Measurements from ENCODE around the gene GHDC. TPM values are rescaled to one million over a fixed set of nuclear protein-coding genes. Genes with fewer than 3 reads are reported as not detected.
"Not testable (repeated sequence)": the region's sequence is repeated elsewhere in the genome, so short reads cannot be mapped to it uniquely, and the experiment has no call there.

Gene GHDC
- total RNA-seq, 1 donor from 2014 or later = 14.3 TPM

GRCh38 chr17:42159796-42160530, 34.3 kb downstream of the GHDC start:
- no peak for DNase-seq (ENCODE audit: extremely low read depth, low read depth, low spot score)

GRCh38 chr17:42155614-42156045, 38.7 kb downstream of the GHDC start:
- no peak for DNase-seq (ENCODE audit: extremely low read depth, low read depth, low spot score)

DNA sequence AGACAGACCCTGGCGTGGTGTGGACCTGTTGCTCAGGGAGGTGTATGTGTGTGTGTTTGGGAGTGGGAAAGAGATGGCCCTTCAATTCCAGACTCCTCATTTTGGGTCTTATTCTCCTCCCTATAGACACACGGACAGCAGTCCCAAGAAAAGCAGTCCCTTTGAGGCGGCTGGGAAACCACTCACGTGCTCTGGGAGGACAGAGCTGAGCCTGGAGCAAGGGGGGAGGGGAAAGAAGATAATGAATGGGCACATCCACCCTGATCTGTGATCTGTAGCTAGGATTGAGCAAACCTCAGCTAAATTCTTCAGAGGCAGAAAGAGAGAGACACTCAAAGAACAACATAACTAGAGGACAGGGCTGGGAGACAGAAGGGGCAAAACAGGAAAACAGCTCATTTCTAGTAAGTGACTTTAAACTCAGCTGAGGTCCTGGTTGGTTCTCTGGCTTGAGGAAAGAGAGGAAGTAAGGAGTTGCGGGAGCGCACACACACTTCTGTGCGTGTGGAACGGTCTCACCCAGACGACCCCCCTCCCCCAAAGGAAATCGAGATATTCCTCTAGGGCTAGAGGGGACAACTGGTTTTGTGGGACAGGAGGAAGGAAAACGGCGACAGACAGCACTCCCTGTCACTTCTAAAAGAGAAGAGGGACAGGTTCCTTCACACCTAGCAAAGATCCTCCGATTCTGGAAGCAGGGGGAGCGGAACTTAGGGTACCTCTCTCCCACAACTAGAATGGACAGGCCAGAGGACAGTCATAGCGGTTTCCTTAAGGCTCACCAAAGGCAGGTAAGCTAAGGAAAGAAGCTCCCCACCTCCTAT, 40.2 kb downstream of the GHDC start:
- DNase-seq (ENCODE audit: extremely low read depth, low read depth, low spot score) = no peak

GRCh38 chr17:42146911-42147607, 47.2 kb downstream of the GHDC start:
- DNase-seq (ENCODE audit: extremely low read depth, low read depth, low spot score) = no peak

DNA sequence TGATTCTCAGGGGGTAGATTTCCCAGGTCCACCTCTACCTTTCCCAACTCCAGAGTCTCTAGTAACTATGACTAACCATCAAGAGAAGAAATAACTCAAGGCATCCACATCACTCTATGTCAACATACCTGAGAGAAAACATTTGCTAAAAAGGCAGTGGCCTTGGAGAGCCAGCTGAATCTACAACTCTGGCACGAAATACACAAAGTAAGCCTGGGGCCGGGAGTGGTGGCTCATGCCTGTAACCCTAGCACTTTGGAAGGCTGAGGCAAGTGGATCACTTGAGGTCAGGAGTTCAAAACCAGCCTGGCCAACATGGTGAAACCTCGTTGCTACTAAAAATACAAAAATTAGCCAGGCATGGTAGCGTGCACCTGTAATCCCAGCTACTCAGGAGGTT, 51.2 kb downstream of the GHDC start:
- not testable (repeated sequence) for DNase-seq (ENCODE audit: extremely low read depth, low read depth, low spot score)

DNA sequence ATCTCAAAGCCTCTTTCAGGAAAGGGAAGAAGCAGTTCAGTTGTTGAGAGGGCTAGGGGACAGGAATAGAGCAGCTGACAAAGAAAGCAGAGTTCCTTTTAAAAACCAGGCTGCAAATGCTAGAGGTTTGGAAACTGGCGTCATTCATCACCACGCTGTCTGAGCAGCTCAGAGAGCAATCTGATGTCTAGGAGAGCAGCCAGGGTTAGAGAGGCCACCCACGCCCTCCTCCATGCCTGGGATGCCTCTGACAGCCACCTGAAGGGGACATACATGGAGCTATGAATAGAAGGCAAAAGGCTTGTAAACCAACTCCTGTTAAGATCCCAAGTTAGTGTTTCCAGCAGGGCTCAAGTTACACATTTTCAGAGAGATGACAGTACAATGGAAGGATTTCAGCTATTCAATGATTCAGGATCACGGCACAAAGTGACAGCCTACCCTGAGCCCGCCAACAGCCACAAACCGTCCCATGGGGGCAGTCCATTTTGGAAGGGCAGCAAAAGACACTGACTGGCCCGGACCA, 51.9 kb downstream of the GHDC start:
- DNase-seq (ENCODE audit: extremely low read depth, low read depth, low spot score) = no peak

DNA sequence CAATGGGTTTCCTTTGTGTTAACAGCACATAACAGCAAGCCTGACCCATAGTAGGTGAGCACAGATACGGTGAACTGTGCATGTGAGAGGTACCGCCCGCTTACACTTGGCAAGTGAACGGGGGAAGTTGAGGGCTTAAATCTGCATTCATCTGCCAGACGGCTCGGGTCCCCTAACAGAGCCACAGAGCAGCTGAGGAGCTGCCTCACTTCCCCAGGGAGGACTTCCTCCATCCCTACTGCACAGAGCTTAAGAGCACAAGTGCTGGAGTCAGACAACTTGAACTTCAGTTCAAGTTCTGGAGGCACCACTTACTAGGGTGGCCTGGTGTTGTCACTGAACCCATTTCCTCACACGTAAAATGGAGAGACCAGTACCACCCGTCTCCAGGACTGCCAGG, 52.9 kb downstream of the GHDC start:
- DNase-seq (ENCODE audit: extremely low read depth, low read depth, low spot score) = no peak

DNA sequence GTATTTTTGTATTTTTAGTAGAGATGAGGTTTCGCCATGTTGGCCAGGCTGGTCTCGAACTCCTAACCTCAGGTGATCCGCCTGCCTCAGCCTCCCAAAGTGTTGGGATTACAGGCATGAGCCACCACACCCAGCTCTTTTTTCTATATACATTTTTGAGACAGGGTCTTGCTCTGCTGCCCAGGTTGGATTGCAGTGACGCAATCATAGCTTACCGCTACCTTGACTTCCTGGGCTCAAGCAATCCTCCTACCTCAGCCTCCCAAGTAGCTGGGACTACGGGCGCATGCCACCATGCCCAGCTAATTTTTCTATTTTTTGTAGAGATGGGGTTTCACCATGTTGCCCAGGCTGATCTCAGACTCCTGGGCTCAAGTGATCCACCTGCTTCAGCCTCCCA, 53.6 kb downstream of the GHDC start:
- not testable (repeated sequence) for DNase-seq (ENCODE audit: extremely low read depth, low read depth, low spot score)

Other genes starting within 250 kb of the GHDC start
- 79.3 and 97.1 TPM in 2 replicates for gene CNP, start 227.7 kb downstream of the GHDC start, total RNA-seq
- gene DNAJC7, start 177.1 kb downstream of the GHDC start, total RNA-seq = 76.2 and 77.3 TPM in 2 replicates
- 90.9 and 95.7 TPM in 2 replicates for gene NKIRAS2, start 174.4 kb downstream of the GHDC start, total RNA-seq
- 0.70 TPM in 1 of 2 replicates, not detected in the other for gene C17orf113, start 143.9 kb downstream of the GHDC start, total RNA-seq
- not detected in 2 replicates for gene ZNF385C, start 96.0 kb downstream of the GHDC start, total RNA-seq
- gene DHX58, start 81.8 kb downstream of the GHDC start, total RNA-seq = 6.5 and 11.3 TPM in 2 replicates
- 24.1 and 26.2 TPM in 2 replicates for gene KAT2A, start 73.1 kb downstream of the GHDC start, total RNA-seq
- gene HSPB9, start 71.7 kb downstream of the GHDC start, total RNA-seq = not detected in 2 replicates
- 224 and 227 TPM in 2 replicates for gene RAB5C, start 39.5 kb downstream of the GHDC start, total RNA-seq
- gene KCNH4, start 13.4 kb downstream of the GHDC start, total RNA-seq = 0.05 and 0.70 TPM in 2 replicates
- gene HCRT, start 9.0 kb downstream of the GHDC start, total RNA-seq = not detected in 2 replicates
- gene STAT5B, start 81.9 kb upstream of the GHDC start, total RNA-seq = 31.0 and 48.5 TPM in 2 replicates
- 14.6 and 21.9 TPM in 2 replicates for gene STAT5A, start 94.0 kb upstream of the GHDC start, total RNA-seq
- 135 and 186 TPM in 2 replicates for gene STAT3, start 193.9 kb upstream of the GHDC start, total RNA-seq
- gene CAVIN1, start 228.8 kb upstream of the GHDC start, total RNA-seq = 741 and 765 TPM in 2 replicates